ENCODE data around the gene FLACC1.

- no peak for TF ChIP-seq CTCF (optimal IDR thresholded peaks at IDR 0.05 in 1 of 3, IDR thresholded peaks at IDR 0.05 in 1 of 3, conservative IDR thresholded peaks at IDR 0.05 in 1 of 3; ENCODE audit: extremely low read depth in 1 of 3, insufficient read depth in 2 of 3, low read length in 3 of 3)
- no peak for TF ChIP-seq EZH2 (IDR thresholded peaks at IDR 0.05; ENCODE audit: low read length)
Measured at GRCh38 chr2:201271917-201272316, 85.2 kb downstream of the FLACC1 start.

Measured in keratinocyte (primary cell).